ENCODE measurements around the gene RAB40B.
"Not testable (repeated sequence)": the region's sequence is repeated elsewhere in the genome, so short reads cannot be mapped to it uniquely, and the experiment has no call there.

Gene RAB40B

DNA sequence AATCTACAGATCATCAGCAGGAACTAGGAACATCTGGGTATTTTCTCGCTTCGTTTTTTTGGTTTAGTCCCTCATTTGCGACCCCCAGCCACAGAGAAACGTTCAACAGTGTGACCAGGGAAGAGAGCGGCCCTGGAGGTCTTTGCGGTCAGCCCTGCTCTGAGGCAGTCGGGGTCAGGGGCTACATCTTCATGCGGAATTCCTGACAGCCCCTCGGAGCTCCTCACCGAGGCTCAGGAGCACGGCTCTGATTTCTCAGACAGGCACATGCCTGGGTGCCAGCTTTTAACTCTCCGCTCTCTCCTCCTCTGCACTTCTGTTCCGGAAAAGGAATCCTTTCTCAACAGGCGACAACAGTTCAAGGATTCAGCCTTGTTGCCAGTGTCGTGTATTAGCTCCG, 42.2 kb downstream of the RAB40B start:
- Histone ChIP-seq H3K4me1 (ENCODE audit: control insufficient read depth, insufficient read depth, low read length, poor library complexity, severe bottlenecking) (no peaks in the 10 kb centered on the region), H3K9me3 (ENCODE audit: control insufficient read depth, low read length) (no peaks in the 10 kb centered on the region), H3K36me3 (ENCODE audit: control insufficient read depth, insufficient read depth, low read length) (no peaks in the 10 kb centered on the region), H3K4me3 (ENCODE audit: extremely low read depth, insufficient read depth, low read length, poor library complexity, severe bottlenecking) (no peak overlapping the region), H3K27ac (ENCODE audit: low read depth, low read length, severe bottlenecking) (no peak overlapping the region)
- WGBS, 2 experiments (ENCODE audit: insufficient coverage in 2 of 2): 91 to 94% methylated on average over 16 of the region's 16 CpGs

DNA sequence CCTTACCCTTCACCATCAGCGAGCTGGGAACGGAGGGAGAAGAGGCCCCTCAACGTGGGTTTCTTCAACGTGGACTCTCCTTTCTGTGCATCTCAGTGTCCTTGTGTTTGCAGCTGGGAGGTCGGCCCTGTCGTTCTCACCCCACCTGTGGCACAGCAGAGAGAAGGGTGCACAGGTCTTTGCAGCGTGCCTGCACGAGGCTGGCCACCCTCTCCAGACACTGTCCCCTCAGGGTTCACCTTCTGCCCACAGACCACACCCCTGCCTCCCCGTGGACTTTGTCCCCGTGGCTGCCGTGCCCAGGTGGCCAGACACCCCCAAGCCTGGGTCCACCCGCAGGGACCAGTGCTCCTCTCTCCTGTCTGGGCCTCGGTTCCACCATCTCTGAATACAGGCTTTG, 43.0 kb downstream of the RAB40B start:
- H3K36me3 ChIP-seq (ENCODE audit: control insufficient read depth, insufficient read depth, low read length): no peaks in the 10 kb centered on the region
- no peaks in the 10 kb centered on the region for H3K4me1 ChIP-seq (ENCODE audit: control insufficient read depth, insufficient read depth, low read length, poor library complexity, severe bottlenecking)
- 80 to 90% methylated on average over 6 to 12 of the region's 13 CpGs for WGBS, 2 experiments (ENCODE audit: insufficient coverage in 2 of 2)
- no peaks in the 10 kb centered on the region for H3K9me3 ChIP-seq (ENCODE audit: control insufficient read depth, low read length)
- H3K27ac ChIP-seq (ENCODE audit: low read depth, low read length, severe bottlenecking): no peak overlapping the region
- no peak overlapping the region for H3K4me3 ChIP-seq (ENCODE audit: extremely low read depth, insufficient read depth, low read length, poor library complexity, severe bottlenecking)

DNA sequence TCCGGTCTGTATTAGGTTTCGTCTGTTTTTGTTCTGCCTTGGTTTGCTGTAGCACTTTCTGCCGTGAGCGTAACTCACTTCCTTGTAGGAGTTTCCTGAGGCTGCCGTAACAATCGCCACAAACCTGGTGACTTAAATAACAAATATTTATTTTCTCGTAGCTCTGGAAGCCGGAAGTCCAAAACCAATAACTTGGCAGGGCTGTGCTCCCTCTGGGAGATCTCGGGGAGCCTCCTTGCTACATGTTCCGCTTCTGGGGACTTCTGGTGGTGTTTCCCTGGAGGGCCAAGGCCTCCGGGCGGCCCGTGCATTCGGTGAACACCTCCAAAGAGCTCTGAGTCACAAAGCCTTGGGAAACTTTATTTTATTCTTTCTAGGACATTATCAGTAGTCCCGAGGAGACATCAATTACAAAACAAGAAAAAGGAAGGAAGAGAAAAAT, 43.4 kb downstream of the RAB40B start:
- Histone ChIP-seq H3K27ac (ENCODE audit: low read depth, low read length, severe bottlenecking) (no peak overlapping the region), H3K4me1 (ENCODE audit: control insufficient read depth, insufficient read depth, low read length, poor library complexity, severe bottlenecking) (no peaks in the 10 kb centered on the region), H3K4me3 (ENCODE audit: extremely low read depth, insufficient read depth, low read length, poor library complexity, severe bottlenecking) (no peak overlapping the region), H3K9me3 (ENCODE audit: control insufficient read depth, low read length) (no peaks in the 10 kb centered on the region), H3K36me3 (ENCODE audit: control insufficient read depth, insufficient read depth, low read length) (no peaks in the 10 kb centered on the region)
- 94 to 96% methylated on average over 10 to 12 of the region's 15 CpGs for WGBS, 2 experiments (ENCODE audit: insufficient coverage in 2 of 2)

DNA sequence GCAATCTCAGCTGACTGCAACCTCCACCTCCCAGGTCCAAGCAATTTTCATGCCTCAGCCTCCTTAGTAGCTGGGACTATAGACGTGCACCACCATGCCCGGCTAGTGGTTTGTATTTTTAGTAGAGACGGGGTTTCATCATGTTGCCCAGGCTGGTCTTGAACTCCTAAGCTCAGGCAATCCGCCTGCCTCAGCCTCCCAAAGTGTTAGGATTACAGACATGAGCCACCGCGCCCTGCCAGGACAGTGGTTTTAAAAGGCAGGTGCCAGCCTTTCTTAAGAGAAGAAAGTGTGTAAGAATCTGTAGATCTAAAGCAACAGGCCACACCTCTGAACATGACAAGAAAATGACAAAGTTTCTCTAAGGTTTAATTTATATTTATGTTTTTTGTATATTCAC, 43.9 kb downstream of the RAB40B start:
- H3K9me3 ChIP-seq (ENCODE audit: control insufficient read depth, low read length); H3K4me3 ChIP-seq (ENCODE audit: extremely low read depth, insufficient read depth, low read length, poor library complexity, severe bottlenecking); H3K4me1 ChIP-seq (ENCODE audit: control insufficient read depth, insufficient read depth, low read length, poor library complexity, severe bottlenecking); H3K36me3 ChIP-seq (ENCODE audit: control insufficient read depth, insufficient read depth, low read length); H3K27ac ChIP-seq (ENCODE audit: low read depth, low read length, severe bottlenecking): not testable (repeated sequence)
- 80 to 91% methylated on average over 6 of the region's 6 CpGs for WGBS, 2 experiments (ENCODE audit: insufficient coverage in 2 of 2)

DNA sequence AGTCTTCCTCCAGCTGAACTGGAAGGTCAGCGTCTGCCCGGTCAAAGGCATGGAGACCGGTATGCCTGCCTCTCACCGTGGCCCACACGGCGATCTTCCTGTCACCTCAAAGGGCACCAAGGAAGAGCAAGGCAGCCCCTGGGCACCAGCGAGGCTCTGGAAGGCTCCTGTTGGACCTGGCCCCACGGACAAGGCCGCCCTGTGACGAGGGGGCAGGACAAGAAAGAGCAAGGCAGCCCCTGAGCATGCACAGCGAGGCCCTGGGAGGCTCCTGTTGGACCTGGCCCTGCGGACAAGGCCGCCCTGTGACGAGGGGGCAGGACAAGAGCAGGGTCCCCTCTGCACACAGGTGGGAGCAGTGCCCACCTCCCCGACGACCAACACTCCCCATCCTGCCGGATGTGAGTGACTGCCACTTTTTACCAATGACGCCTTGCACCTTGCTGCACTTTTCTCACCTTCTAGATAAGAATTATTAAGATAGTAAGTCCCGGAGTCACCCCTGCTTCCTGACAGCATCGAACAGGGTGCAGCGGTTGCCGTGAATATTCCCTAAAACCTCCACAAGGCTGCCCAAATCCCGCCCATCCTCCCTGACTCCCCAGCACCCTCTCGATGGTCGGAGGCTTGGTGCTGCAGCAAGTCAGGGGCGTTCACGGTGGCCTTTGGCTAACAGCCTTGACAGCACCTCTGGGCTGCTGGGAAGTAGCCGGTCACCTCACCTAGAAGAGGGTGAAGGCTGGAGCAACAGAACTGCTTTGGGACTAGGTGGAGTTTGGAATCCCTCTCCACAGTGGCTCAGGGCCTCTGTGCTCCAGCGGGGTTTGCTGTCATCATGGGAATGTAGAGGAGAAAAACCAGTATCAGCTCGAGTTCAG, 44.6 kb downstream of the RAB40B start:
- H3K4me3 ChIP-seq (ENCODE audit: extremely low read depth, insufficient read depth, low read length, poor library complexity, severe bottlenecking): no peak overlapping the region
- no peaks in the 10 kb centered on the region for H3K4me1 ChIP-seq (ENCODE audit: control insufficient read depth, insufficient read depth, low read length, poor library complexity, severe bottlenecking)
- no peaks in the 10 kb centered on the region for H3K36me3 ChIP-seq (ENCODE audit: control insufficient read depth, insufficient read depth, low read length)
- no peaks in the 10 kb centered on the region for H3K9me3 ChIP-seq (ENCODE audit: control insufficient read depth, low read length)
- WGBS, 2 experiments (ENCODE audit: insufficient coverage in 2 of 2): 88 to 90% methylated on average over 24 to 30 of the region's 30 CpGs
- H3K27ac ChIP-seq (ENCODE audit: low read depth, low read length, severe bottlenecking): no peak overlapping the region

DNA sequence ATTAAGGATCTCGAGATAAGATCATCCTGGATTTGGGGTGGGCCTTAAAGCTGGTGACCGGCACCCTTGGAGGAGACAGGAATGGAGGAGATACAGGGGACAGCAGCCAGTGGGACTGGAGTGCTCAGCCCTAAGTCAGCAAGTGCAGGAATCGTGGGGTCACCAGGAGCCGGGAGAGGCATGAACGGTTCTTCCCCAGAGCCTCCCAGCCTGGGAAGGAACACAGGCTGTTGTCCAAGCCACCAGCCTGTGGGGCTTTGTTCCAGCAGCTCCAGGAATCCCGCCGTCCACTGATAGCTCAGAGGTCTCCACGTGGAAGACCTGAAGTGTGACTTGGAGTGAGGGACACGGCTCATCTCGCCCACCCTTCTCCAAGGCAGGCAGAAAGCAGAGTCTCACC, 47.8 kb downstream of the RAB40B start:
- no peaks in the 10 kb centered on the region for H3K9me3 ChIP-seq (ENCODE audit: control insufficient read depth, low read length)

DNA sequence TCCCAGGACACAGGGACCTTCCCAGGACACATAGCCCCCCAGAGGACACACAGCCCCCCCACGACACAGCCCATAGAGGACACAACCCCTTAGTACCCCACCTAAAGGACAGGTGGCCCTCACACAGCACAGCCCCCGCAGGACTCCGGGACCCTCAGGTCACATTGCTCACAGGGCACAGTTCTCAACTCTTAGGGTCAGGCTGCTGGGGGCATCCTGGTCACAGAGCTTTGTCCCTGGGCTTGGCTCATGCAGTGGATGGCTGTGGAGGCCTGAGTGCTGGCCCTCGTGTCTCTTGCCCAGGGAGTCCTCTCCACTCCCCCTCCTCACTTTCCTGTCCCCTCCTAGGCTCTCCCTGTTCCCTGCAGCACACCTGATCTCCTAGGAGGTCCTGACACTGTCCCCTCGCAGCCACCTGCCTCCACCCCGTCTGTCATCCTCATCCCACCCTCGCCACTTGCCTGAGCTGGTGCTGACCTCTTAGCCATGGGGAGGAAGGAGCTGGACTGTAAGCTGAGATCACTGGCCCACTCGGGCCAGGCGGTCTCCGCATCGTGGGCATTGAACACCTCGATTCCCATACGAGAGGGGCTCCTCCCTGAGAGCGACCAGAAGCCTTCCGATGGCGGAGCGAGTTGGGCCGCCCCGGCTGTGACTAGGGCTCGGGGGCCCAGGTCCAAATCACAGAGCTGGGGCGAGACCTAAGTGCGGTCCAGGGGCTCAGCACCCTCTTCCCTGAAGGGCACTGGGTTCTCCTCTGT, 48.8 kb downstream of the RAB40B start:
- H3K4me3 ChIP-seq (ENCODE audit: extremely low read depth, insufficient read depth, low read length, poor library complexity, severe bottlenecking): no peak overlapping the region
- peaks cover 3% of the 10 kb centered on the region for H3K4me1 ChIP-seq (ENCODE audit: control insufficient read depth, insufficient read depth, low read length, poor library complexity, severe bottlenecking)
- WGBS, 2 experiments (ENCODE audit: insufficient coverage in 2 of 2): 92 to 94% methylated on average over 19 of the region's 22 CpGs
- no peak overlapping the region for H3K27ac ChIP-seq (ENCODE audit: low read depth, low read length, severe bottlenecking)
- peaks cover 4% of the 10 kb centered on the region for H3K36me3 ChIP-seq (ENCODE audit: control insufficient read depth, insufficient read depth, low read length)
- no peaks in the 10 kb centered on the region for H3K9me3 ChIP-seq (ENCODE audit: control insufficient read depth, low read length)

More for the DNA sequence above, 47.8 kb downstream of the RAB40B start:
- H3K27ac ChIP-seq (ENCODE audit: low read depth, low read length, severe bottlenecking): no peak overlapping the region
- H3K4me1 ChIP-seq (ENCODE audit: control insufficient read depth, insufficient read depth, low read length, poor library complexity, severe bottlenecking): peaks cover 3% of the 10 kb centered on the region
- 89 to 90% methylated on average over 7 to 8 of the region's 10 CpGs for WGBS, 2 experiments (ENCODE audit: insufficient coverage in 2 of 2)
- H3K4me3 ChIP-seq (ENCODE audit: extremely low read depth, insufficient read depth, low read length, poor library complexity, severe bottlenecking): no peak overlapping the region
- no peaks in the 10 kb centered on the region for H3K36me3 ChIP-seq (ENCODE audit: control insufficient read depth, insufficient read depth, low read length)

DNA sequence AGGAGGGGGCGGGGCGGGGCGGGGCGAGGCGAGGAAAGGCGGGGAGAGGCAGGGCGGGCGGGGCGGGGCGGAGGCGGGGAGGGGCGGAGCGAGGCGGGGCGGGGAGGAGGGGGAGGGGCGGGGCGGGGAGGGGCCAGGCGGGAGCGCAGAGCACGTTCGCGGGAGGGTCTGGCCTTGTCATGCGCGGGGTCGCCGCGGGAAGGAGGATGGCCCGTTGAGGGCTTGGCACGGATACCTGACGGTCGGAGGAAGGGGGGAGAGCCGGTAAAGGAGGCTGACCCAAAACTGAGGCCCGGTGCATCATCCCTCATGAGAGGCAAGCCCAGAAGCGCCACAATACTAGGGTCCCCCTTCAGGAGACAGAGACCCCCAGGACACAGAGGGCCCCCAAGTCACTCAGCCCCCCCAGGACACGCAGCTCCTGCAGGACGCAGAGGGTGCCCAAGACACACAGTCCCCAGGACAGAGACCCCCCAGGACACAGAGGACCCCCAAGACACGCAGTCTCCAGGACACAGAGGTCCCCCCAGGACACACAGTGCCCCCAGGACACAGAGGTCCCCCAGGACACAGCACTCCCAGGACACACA, 49.7 kb downstream of the RAB40B start:
- peak overlapping the region; percentile 31 for H3K4me3 ChIP-seq (ENCODE audit: extremely low read depth, insufficient read depth, low read length, poor library complexity, severe bottlenecking)
- H3K9me3 ChIP-seq (ENCODE audit: control insufficient read depth, low read length): no peaks in the 10 kb centered on the region
- H3K36me3 ChIP-seq (ENCODE audit: control insufficient read depth, insufficient read depth, low read length): peaks cover 12% of the 10 kb centered on the region
- H3K4me1 ChIP-seq (ENCODE audit: control insufficient read depth, insufficient read depth, low read length, poor library complexity, severe bottlenecking): peaks cover 3% of the 10 kb centered on the region
- 0 to 9% methylated on average over 13 to 15 of the region's 37 CpGs for WGBS, 2 experiments (ENCODE audit: insufficient coverage in 2 of 2)
- no peak overlapping the region for H3K27ac ChIP-seq (ENCODE audit: low read depth, low read length, severe bottlenecking)

DNA sequence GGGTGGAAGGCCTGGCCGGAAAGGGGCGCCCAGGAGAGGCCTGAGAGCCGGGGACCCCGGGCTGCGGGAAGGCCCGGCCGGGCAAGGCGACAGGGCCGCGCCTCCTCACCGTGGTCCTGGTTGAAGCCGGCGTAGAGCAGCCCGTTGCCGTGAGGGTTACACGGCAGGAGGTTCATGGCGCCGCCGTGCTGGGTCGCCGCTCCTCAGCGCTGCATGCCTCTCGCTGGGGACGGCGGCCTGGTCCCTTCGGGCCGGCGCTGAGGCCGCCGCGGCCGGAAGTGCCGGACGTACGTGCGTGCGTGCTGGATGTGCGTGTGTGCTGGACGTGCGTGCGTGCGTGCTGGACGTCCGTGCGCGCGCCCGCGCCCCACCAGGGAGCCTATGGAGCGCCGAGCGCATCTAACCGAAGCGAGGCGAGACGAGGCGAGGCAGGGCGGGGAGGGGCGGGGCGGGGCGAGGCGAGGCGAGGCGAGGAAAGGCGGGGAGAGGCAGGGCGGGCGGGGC, 50.3 kb downstream of the RAB40B start, which contains the start of gene WDR45B:
TSS of gene WDR45B (minus strand) at position 280 of the 504 bp plus-strand sequence. CDS start at position 176, 104 bp downstream.
- Histone ChIP-seq H3K4me3 (ENCODE audit: extremely low read depth, insufficient read depth, low read length, poor library complexity, severe bottlenecking) (peak within 1 kb of the TSS; percentile 97), H3K4me1 (ENCODE audit: control insufficient read depth, insufficient read depth, low read length, poor library complexity, severe bottlenecking) (peaks cover 3% of the 10 kb centered on the region), H3K9me3 (ENCODE audit: control insufficient read depth, low read length) (no peaks in the 10 kb centered on the region), H3K36me3 (ENCODE audit: control insufficient read depth, insufficient read depth, low read length) (peaks cover 18% of the 10 kb centered on the region), H3K27ac (ENCODE audit: low read depth, low read length, severe bottlenecking) (peak within 1 kb of the TSS; percentile 91)
- 1% methylated on average over 31 to 41 of the region's 67 CpGs for WGBS, 2 experiments (ENCODE audit: insufficient coverage in 2 of 2)

DNA sequence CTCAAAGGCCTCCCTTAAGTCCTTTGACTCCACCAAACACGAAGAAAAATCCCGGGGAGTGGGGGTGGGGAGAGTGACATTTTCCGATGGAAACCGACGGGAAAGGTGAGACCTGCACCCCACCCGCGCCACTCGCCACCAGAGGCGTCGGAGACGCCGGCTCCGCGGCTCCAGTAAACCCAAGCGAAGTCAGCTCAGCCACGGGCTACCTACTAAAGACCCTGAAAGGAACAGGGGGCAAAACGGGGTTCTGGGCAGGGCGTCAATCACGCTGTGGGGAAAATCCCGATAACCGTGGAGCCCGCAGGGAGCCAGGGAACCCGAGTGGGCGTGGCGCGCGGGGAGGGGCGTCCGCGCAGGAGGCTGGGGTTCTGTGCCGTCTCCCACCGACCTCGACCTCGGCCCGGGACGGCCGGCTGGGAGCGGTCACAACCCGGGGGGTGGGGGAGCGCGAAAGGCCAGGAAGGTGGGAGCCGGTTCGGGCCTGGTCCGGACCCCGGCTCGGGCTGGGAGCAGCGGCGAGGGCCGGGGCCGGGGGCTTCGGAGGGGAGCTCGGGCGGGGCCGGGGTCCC, 50.8 kb downstream of the RAB40B start:
- Histone ChIP-seq H3K4me3 (ENCODE audit: extremely low read depth, insufficient read depth, low read length, poor library complexity, severe bottlenecking) (peak overlapping the region; percentile 97), H3K4me1 (ENCODE audit: control insufficient read depth, insufficient read depth, low read length, poor library complexity, severe bottlenecking) (peaks cover 3% of the 10 kb centered on the region), H3K36me3 (ENCODE audit: control insufficient read depth, insufficient read depth, low read length) (peaks cover 24% of the 10 kb centered on the region), H3K27ac (ENCODE audit: low read depth, low read length, severe bottlenecking) (peak overlapping the region; percentile 91), H3K9me3 (ENCODE audit: control insufficient read depth, low read length) (no peaks in the 10 kb centered on the region)
- 0% methylated on average over 36 to 42 of the region's 54 CpGs for WGBS, 2 experiments (ENCODE audit: insufficient coverage in 2 of 2)
